NCI-H2081 (cell line): Measurements from ENCODE around the gene CNKSR1.

Source experiments
- DNase-seq, 2 experiments: peaks; one replicate each; lab custom pipeline; 2025; lab: John Stamatoyannopoulos, UW

CNKSR1 gene

GRCh38 chr1:26177182-26177684 lies at the start of gene CNKSR1:
TSS of gene CNKSR1 (plus strand) at chr1:26177491. CDS start at chr1:26177548, 57 bp downstream.
- peak in 1 of 2 experiments; percentile 34 for DNase-seq

- DNase-seq: no peak
Observed at GRCh38 chr1:26129778-26130177, 47.5 kb upstream of the CNKSR1 start.

DNA sequence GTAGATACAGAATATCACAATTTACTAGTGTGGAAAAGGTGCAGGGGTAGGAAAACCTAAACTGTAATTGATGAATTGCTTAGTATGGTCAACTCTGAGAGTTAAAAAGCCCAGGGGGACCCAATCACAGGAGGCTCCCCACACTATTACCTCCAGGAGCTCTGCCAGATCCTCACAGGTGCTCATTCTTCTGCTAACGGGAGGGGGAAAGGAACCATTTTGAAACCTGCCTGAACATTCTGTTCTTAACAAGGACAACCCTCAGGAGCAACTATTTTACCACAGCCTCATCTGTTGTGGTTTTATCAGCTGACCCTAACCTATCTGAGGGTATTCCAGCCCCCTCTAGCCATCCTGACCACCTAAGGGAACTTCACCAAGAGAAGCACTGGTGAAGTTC lies 46.6 kb upstream of the CNKSR1 start:
- no peak for DNase-seq

GRCh38 chr1:26132128-26132833 lies 45.0 kb upstream of the CNKSR1 start:
- DNase-seq: no peak

- no peak for DNase-seq
Observed at GRCh38 chr1:26132834-26133167, 44.5 kb upstream of the CNKSR1 start.

DNA sequence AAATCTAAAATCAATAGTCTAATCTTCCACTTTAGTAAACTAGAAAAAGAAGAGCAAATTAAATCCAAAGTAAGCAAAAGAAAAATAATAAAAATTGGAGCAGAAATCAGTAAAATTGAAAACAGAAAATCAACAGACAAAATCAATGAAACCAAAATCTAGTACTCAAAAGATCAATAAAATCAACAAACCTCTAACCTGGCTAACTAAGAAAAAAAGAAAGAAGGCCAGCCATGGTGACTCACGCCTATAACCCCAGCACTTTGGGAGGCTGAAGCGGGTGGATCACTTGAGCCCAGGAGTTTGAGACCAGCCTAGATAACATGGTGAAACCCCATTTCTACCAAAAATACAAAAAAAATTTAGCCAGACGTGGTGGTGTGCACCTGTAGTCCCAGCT lies 42.8 kb upstream of the CNKSR1 start:
- DNase-seq: no peak

GRCh38 chr1:26138974-26139558 lies 38.2 kb upstream of the CNKSR1 start:
- no peak for DNase-seq

DNA sequence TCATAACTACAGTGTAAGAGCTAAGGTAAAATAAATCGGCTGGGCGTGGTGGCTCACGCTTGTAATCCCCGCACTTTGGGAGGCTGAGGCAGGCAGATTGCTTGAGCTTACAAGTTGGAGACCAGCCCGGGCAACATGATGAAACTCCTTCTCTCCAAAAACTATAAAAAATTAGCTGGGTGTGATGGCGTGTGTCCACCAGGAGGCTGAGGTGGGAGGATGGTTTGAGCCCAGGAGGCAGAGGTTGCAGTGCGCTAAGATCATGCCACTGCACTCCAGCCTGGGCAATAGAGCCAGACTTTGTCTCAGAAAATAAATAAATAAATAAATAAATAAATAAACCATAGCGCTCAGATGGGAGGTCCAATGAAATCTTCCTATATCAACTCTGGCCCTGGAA lies 35.1 kb upstream of the CNKSR1 start:
- DNase-seq: no peak

GRCh38 chr1:26145041-26145959 lies 32.0 kb upstream of the CNKSR1 start:
- DNase-seq: peak; percentile 85 to 90

DNA sequence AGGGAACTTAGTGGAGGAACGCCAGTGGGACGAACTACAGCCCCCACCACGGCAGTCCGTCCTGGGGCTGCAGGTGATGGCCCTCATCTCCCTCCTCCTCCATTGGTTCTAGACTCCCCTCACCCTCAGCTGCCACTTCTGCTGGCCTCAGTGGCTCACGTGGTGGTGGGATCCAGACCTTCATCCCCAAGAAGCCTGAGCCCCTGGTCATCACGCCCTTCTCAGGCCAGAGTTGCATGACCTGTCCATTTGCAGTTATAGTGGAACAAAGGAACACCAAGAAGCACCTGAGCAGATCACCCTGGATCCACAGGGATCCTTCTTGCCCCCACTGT lies 31.4 kb upstream of the CNKSR1 start:
- no peak for DNase-seq

DNA sequence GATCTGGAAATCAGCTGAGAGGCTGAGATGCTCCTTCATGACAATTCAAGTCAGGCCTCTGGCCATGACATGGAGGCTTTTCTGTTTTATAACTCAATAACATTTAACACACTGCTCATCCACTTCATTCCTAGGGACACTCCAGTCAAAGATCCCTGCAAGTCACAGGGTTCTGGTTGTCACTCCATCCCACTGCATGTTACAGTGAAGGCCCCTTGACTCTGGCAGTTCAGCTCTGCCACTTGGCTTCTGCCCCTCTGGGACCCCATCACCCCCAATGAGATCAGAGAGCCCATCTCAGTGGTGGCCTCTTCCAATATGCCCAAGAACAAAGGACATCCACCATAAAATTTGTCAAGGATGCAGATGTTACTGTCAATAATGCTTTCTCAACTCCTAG lies 28.4 kb upstream of the CNKSR1 start:
- DNase-seq: no peak

DNA sequence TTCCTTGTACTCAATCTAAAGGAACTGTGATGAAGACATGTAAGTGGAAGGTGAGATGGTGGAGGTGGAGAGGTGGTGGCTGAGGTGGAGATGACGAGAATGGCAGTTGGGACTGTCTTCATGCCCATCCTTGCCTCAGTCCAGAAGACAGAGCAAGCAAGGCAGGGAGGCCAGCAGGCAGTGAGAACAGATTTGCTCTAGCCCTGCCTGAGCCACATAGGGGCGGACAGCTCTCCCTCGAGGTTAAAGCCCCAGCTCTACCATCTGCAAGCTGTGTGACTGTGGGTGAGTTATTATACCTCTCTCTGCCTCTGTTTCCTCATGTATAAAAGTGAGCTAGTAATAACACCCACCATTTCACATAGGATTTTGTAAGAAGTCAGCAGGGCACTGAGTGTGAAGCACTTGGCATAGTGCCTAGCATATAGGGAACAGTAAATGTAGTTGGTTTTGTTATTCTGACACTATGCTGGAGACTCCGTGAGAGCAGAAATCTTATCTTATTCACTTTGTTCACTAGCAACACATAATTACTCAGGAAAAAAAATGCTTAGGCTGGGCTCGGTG lies 23.2 kb upstream of the CNKSR1 start:
- no peak for DNase-seq

GRCh38 chr1:26154750-26155149 lies 22.5 kb upstream of the CNKSR1 start:
- no peak for DNase-seq

GRCh38 chr1:26155370-26156284 lies 21.7 kb upstream of the CNKSR1 start:
- DNase-seq: no peak

DNA sequence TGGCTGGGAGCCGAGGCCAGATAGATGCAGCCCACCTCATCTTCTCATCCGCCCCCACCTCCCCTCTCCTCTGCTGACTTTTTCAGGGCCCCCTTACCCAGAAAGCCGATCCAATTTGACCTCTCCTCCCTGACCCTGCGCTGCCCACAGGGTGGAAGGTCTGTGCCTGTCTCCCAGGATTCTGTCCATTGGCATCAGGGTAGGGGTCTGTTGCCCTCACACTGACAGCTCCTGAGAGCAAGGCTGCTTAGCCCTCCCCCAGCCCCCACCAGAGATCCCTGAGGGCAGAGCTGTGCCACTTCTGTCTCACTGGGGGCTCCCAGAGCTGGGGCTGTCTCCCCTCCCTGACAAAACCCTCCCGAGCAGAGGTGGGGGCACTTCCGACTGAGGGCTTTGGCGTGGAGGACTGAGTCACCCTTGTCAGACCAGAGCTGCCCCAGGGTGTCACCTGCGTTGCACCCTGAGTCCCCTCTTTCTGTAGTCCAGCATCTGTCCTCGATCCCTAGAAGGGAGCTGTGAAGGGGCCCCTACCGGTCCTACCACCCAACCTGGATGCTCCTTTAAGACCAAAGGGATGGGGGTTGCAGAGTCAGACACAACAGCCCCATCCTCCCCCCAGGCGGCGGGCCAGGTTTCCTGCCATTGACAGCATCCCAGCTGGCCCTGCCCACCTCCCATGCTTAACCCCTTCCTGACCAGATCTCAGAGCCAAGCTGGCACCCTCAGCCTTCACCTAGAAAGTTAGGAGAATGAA lies 20.8 kb upstream of the CNKSR1 start:
- DNase-seq: peak in 1 of 2 experiments; percentile 38

DNA sequence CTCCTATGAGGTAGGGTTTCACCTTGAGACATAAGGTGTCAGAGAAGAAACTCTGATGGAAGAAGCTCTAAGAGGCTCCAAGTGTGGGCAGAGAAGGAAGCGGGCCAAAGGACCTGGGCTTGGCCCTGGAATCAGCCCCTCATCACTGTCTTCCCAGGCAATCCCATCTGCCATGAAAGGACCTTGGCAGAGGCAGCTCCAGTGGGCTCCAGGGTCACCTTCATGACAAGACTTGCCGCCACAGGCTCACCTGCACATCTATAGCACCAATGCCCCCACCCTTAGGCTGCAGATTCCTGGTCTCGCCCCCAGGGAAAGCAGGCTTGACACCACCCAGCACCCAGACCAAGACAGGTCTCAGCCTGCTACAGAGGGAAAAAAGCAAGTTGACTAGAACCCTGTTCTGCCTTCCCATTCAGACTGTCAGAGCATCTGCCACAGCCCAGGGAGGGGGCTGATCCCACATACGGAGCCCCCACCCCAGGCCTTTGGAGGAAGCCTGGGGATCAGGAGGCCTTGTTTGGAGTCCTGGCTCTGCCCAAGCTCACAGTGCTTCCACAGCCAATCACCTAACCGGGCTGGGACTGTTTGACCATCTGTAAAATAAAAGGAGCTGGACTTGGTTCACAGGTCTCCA lies 18.9 kb upstream of the CNKSR1 start:
- DNase-seq: no peak

- DNase-seq: no peak
Observed at GRCh38 chr1:26158908-26159742, 18.2 kb upstream of the CNKSR1 start, which contains the start of gene FAM110D. TSS of gene FAM110D (plus strand) at chr1:26159079. CDS start at chr1:26161292, 2,213 bp downstream.

DNA sequence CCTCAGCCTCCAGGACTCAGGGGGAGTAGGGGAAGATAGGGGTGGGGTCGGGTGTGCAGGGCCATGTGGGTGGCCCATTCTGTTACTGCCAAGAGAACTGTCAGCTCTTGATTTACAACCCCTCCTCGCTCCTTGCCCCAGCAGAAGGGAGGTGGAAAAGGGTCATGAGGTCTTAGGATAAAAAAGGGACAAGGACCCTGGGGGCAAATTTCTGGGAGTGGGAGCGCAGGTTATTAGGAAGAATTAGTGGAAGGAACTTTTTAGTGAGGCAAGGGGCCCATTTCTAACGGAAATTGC lies 17.6 kb upstream of the CNKSR1 start:
- DNase-seq: no peak
